Lower lobe of right lung (tissue), 2 donors: ENCODE measurements around the gene RRP1. TPM values are rescaled to one million over a fixed set of nuclear protein-coding genes. Genes with fewer than 3 reads are reported as not detected.
A peak's percentile ranks its signal among the peaks of the same experiment; 100 is the strongest.

ENCODE experiments used
- ATAC-seq, 2 donors: fragments of 200-7000 bp; cut with Tn5 transposase; one replicate each; pipeline ENCODE4 v1.9.1; 2020 to 2022; ENCODE audit warnings: mild to moderate bottlenecking in 2 of 2, moderate library complexity in 2 of 2
- DNase-seq: peaks from one replicate; pipeline ENCODE4 v3.0.0-alpha.2; 2020
- H3K27ac ChIP-seq: fragments of 200-600 bp; one replicate; pipeline ENCODE4 v1.8.0; 2022
- H3K27me3 ChIP-seq: fragments of 200-600 bp; one replicate; pipeline ENCODE4 v1.8.0; 2022; ENCODE audit warnings: low read depth
- H3K36me3 ChIP-seq: fragments of 200-600 bp; one replicate; pipeline ENCODE4 v1.8.0; 2022; ENCODE audit warnings: mild to moderate bottlenecking
- H3K4me1 ChIP-seq: fragments of 200-600 bp; one replicate; pipeline ENCODE4 v1.8.0; 2022
- H3K4me3 ChIP-seq: fragments of 200-600 bp; one replicate; pipeline ENCODE4 v1.8.0; 2022; ENCODE audit warnings: mild to moderate bottlenecking
- H3K9me3 ChIP-seq: fragments of 200-600 bp; one replicate; pipeline ENCODE4 v1.8.0; 2022
- intact Hi-C: fragments of 100-400 bp; cut with DNase I; formaldehyde crosslinking; loops from one replicate; pipeline ENCODE4 v1.11.0; 2022
- total RNA-seq: library from RNA; stranded (reverse); fragmentation: NEBNext Ultra II Directional; extraction: Animal tissue kit (Norgen Biotek cat#: 25700); gene quantifications from one replicate; pipeline ENCODE4 v1.2.1, GENCODE V29; 2021
- TF ChIP-seq, protein P1 (sequence below): fragments of 200-600 bp; IDR thresholded peaks from one replicate; pipeline ENCODE4 v1.8.0; 2022; ENCODE audit warnings: antibody characterized with exemption, mild to moderate bottlenecking
- donor health status: DM: no; HTN: yes; CAD: no; lungs with severe emphysema.

RRP1 gene
- total RNA-seq, 1 donor from 2014 or later, result 13.6 TPM

DNA sequence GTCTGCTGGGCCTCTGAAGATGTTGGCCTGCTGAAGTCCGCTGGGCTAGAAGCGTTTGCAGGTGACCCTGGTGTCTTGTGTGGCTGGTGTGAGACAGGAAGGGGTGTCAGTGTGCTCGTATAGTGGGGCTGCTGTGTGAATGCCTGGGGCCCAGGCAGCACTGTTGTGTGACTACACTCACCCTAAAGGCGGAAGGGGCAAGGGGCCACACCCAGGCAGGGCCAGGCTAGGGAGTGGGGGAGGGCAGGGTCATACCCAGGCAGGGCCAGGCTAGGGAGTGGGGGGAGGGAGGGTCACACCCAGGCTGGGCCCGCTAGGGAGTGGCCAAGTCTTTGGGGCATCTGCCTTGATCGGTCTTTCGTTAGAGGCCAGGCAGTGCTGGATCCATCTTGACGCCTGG, 45.4 kb upstream of the RRP1 start:
- TF ChIP-seq, protein P1, sequence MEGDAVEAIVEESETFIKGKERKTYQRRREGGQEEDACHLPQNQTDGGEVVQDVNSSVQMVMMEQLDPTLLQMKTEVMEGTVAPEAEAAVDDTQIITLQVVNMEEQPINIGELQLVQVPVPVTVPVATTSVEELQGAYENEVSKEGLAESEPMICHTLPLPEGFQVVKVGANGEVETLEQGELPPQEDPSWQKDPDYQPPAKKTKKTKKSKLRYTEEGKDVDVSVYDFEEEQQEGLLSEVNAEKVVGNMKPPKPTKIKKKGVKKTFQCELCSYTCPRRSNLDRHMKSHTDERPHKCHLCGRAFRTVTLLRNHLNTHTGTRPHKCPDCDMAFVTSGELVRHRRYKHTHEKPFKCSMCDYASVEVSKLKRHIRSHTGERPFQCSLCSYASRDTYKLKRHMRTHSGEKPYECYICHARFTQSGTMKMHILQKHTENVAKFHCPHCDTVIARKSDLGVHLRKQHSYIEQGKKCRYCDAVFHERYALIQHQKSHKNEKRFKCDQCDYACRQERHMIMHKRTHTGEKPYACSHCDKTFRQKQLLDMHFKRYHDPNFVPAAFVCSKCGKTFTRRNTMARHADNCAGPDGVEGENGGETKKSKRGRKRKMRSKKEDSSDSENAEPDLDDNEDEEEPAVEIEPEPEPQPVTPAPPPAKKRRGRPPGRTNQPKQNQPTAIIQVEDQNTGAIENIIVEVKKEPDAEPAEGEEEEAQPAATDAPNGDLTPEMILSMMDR, result no peak
- Histone ChIP-seq H3K27me3 (no peaks in the 10 kb centered on the region), H3K4me1 (peaks cover 10% of the 10 kb centered on the region), H3K36me3 (peaks cover 75% of the 10 kb centered on the region), H3K4me3 (no peak overlapping the region), H3K9me3 (no peaks in the 10 kb centered on the region), H3K27ac (no peak overlapping the region)
- no peak for DNase-seq
- intact Hi-C loops, result no loop called here
- peak in 1 of 2 donors; percentile 45 for ATAC-seq

DNA sequence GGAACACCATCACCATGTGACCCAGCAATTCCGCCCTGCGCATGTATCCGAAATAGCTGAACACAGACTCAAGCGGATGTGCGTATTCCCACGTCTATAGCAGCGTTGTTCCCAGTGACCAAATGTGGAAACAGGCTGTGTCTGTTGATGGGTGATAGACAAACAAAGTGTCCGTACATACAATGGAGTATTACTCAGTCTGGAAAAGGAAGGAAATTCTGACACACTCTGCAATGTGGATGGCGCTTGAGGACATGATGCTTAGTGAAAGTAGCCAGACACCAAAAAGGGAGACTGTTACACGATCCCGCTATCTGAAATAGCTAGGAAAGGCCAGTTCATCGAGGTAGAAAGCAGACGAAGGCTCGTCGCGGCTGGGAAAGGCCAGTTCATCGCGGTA, 44.7 kb upstream of the RRP1 start:
- ATAC-seq, result no peak
- DNase-seq, result no peak
- H3K27me3 ChIP-seq, result no peaks in the 10 kb centered on the region
- H3K9me3 ChIP-seq, result no peaks in the 10 kb centered on the region
- intact Hi-C loops, result no loop called here
- H3K36me3 ChIP-seq, result peaks cover 79% of the 10 kb centered on the region
- TF ChIP-seq, protein P1, result no peak
- H3K27ac ChIP-seq, result no peak overlapping the region
- no peak overlapping the region for H3K4me3 ChIP-seq
- H3K4me1 ChIP-seq, result peaks cover 10% of the 10 kb centered on the region

DNA sequence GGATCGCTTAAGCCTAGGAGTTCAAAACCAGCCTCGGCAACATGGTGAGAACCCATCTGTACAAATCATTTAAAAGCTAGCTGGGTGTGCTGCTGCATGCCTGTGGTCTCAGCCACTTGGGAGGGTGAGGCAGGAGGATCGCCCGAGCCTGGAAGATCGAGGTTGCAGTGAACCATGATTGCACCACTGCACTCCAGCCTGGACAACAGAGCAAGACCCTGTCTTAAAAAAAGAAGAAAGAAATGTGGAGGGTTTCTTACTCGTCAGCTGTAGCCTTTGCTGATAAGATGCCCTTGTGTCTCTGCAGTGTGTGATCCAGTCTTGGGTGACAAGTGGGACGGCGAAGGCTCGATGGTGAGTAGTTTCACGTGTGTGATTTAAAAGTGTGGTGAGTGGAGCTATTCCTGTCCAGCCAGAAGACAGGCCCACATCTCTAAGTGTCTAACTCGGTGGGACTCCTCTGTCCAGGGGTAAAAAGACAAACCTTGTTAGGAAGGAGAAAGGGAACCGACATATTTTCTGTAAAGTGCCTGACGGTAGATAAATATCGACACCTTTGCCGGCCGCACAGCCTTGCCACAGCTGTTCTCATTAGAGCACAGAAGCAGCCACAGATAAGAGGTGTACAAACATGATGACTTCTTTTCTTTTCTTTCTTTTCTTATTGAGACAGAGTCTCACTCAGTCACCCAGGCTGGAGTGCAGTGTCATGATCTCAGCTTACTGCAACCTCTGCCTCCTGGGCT, 43.4 kb upstream of the RRP1 start:
- no peaks in the 10 kb centered on the region for H3K9me3 ChIP-seq
- H3K4me3 ChIP-seq, result no peak overlapping the region
- H3K4me1 ChIP-seq, result no peaks in the 10 kb centered on the region
- H3K36me3 ChIP-seq, result peaks cover 90% of the 10 kb centered on the region
- H3K27ac ChIP-seq, result no peak overlapping the region
- ATAC-seq, result no peak
- intact Hi-C loops, result no loop called here
- H3K27me3 ChIP-seq, result no peaks in the 10 kb centered on the region
- TF ChIP-seq, protein P1, result no peak
- no peak for DNase-seq

DNA sequence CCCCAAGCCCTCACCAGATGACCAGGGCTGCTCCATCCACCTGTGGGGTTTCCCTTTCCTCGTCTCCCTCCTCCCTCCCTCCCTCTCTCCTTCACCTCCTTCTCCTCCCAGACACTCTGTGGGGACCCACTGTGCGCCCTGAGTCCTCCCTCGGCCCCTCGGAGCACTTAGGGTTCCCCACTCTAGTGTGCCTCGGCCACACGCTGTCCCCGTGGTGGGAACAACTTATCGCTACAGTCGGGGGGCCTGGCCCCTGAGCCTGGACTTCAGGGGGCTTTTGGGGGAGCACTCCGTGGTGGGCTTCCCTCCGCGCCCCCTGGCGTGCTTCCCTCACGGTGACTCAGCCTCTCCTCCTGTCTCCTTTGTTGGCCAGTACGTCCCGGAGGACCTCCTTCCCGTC, 40.8 kb upstream of the RRP1 start:
- Histone ChIP-seq H3K36me3 (peaks cover 99% of the 10 kb centered on the region), H3K4me3 (no peak overlapping the region), H3K9me3 (no peaks in the 10 kb centered on the region), H3K4me1 (no peaks in the 10 kb centered on the region), H3K27ac (no peak overlapping the region), H3K27me3 (no peaks in the 10 kb centered on the region)
- ATAC-seq, result no peak
- TF ChIP-seq, protein P1, result no peak
- DNase-seq, result no peak
- intact Hi-C loops, result no loop called here

DNA sequence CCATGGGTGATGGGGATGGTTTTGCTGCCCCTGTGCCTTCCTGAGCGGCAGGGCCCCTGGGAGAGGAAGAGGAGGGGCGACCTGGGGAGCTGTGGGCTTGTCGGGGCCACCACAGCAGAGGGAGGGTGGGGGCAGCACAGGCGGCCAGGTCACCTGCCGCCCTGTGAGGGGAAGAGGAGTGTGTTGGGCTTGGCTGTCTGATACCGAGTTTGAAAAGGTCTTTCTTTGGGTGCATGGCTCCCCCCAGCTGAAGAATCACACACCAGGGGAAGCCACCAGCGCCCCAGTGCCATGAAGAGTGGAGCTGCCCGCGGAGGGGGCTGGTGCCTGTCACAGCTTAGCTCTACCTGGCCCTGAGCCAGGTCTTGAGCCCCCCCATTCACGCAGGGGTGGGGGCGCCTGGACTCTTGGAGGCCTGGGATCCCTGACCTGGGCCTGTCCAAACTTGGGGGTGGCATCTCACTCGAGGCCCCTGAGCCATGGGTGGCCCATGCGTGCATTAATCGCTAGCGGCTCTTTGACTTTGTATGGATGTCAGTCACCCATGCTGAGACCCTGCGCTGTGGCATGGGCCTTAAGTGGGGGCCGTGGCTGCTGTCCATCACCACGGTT, 39.6 kb upstream of the RRP1 start:
- TF ChIP-seq, protein P1, result no peak
- no peak for DNase-seq

More for the DNA sequence above, 39.6 kb upstream of the RRP1 start:
- intact Hi-C loops, result no loop called here
- no peak overlapping the region for H3K4me3 ChIP-seq
- no peaks in the 10 kb centered on the region for H3K4me1 ChIP-seq
- H3K36me3 ChIP-seq, result peaks cover 99% of the 10 kb centered on the region
- ATAC-seq, result no peak
- H3K27ac ChIP-seq, result no peak overlapping the region
- H3K9me3 ChIP-seq, result no peaks in the 10 kb centered on the region
- no peaks in the 10 kb centered on the region for H3K27me3 ChIP-seq
